ENCODE results near the gene IZUMO1. TPM values are rescaled to one million over a fixed set of nuclear protein-coding genes. Genes with fewer than 3 reads are reported as not detected.
A peak's percentile ranks its signal among the peaks of the same experiment; 100 is the strongest.

Gene IZUMO1
- total and polyA plus RNA-seq, 2 of the 13 experiments (the other 11 are each of a cell fraction or from before 2014, with no cell fraction given): 0.07 to 0.22 TPM

- TF ChIP-seq ZNF800 (CRISPR knock-in tag; IDR thresholded peaks at IDR 0.05) (no peak), ZNF576 (CRISPR knock-in tag; IDR thresholded peaks at IDR 0.05) (no peak), ATM (IDR thresholded peaks at IDR 0.05; ENCODE audit: borderline replicate concordance) (no peak), BHLHE40 (IDR thresholded peaks at IDR 0.05; ENCODE audit: low read length) (no peak), SKIL (CRISPR knock-in tag; IDR thresholded peaks at IDR 0.05; ENCODE audit: borderline replicate concordance) (no peak), ZNF768 (CRISPR knock-in tag; IDR thresholded peaks at IDR 0.05) (peak; percentile 19; the same call in 1 of the 2 replicates), TFE3 (CRISPR knock-in tag; IDR thresholded peaks at IDR 0.05) (0 out of 2 replicates have a peak, but pooled peaks have one; percentile 56), ZNF547 (CRISPR knock-in tag; IDR thresholded peaks at IDR 0.05) (peak; percentile 61; the same call in 1 of the 2 replicates), DMTF1 (CRISPR knock-in tag; IDR thresholded peaks at IDR 0.05) (no peak), ZNF891 (CRISPR knock-in tag; IDR thresholded peaks at IDR 0.05) (0 out of 2 replicates have a peak, but pooled peaks have one; percentile 18), MAZ (IDR thresholded peaks at IDR 0.05; ENCODE audit: borderline replicate concordance, low read depth, low read length) (no peak), MAZ (CRISPR knock-in tag; IDR thresholded peaks at IDR 0.05; ENCODE audit: low read depth) (no peak), CEBPG (CRISPR knock-in tag; IDR thresholded peaks at IDR 0.05) (no peak), PHF8 (CRISPR knock-in tag; IDR thresholded peaks at IDR 0.05) (peak; percentile 68), CEBPZ (IDR thresholded peaks at IDR 0.05; ENCODE audit: low read length) (no peak), ZNF292 (CRISPR knock-in tag; IDR thresholded peaks at IDR 0.05; ENCODE audit: borderline replicate concordance, low read depth) (no peak), ZNF678 (CRISPR knock-in tag; IDR thresholded peaks at IDR 0.05) (no peak)
Measured at GRCh38 chr19:48713864-48714755, 32.6 kb downstream of the IZUMO1 start (continued).

All from HepG2 (cell line).